Measurements from ENCODE around the gene DR1.

DR1 gene

DNA sequence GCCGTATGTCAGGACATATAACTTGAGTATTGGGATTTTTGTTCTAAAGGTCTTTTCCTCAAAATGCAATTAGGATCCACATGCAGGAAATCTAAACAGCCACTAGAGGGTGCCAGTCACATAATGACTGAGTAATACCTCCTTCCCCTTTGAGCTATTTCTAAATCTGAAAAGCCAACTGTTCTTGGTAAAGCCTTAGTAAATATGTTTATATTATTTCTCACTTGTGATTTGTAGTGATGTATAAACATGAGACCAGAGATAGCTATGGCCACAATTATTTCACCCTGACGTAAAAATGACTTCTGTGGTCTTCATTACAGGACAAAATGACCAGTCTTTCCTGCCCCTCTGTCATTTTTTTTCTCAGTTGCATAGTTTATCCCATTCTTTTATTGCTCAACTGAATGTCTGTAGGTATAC is 41.0 kb upstream of the DR1 start:
- Histone ChIP-seq H3K14ac (ENCODE audit: low read length) (no peak overlapping the region), H3K4me2 (ENCODE audit: insufficient read depth, low read length, poor library complexity, severe bottlenecking) (no peak overlapping the region), H2BK120ac (ENCODE audit: low read depth, low read length) (no peak overlapping the region), H3K79me1 (ENCODE audit: low read depth, low read length) (no peaks in the 10 kb centered on the region), H3K27me3 (ENCODE audit: control insufficient read depth in 3 of 3, insufficient read depth in 3 of 3, low read depth in 1 of 3, low read length in 3 of 3) (no peaks in the 10 kb centered on the region), H3K9me3 (replicated peaks in 1 of 2; ENCODE audit: control insufficient read depth in 2 of 2, insufficient read depth in 1 of 2, low read depth in 1 of 2, low read length in 2 of 2) (no peaks in the 10 kb centered on the region), H3K23ac (ENCODE audit: low read depth, low read length, poor library complexity) (no peak overlapping the region), H2BK5ac (ENCODE audit: low read length) (no peak overlapping the region), H3K4ac (ENCODE audit: low read length) (no peak overlapping the region), H3K4me1 (ENCODE audit: control insufficient read depth in 2 of 2, insufficient read depth in 1 of 2, low read depth in 1 of 2, low read length in 2 of 2) (no peaks in the 10 kb centered on the region), H3K27ac (replicated peaks; ENCODE audit: low read length) (no peak overlapping the region), H3K18ac (ENCODE audit: low read length) (no peak overlapping the region), H4K91ac (ENCODE audit: low read depth, low read length, poor library complexity) (no peak overlapping the region), H2BK12ac (ENCODE audit: low read length) (no peak overlapping the region), H2AFZ (ENCODE audit: low read length) (no peak overlapping the region), H3K9ac (ENCODE audit: low read depth, low read length, poor library complexity) (no peak overlapping the region), H2BK15ac (ENCODE audit: low read length) (no peak overlapping the region), H3K36me3 (replicated peaks in 1 of 2; ENCODE audit: control insufficient read depth in 2 of 2, insufficient read depth in 2 of 2, low read length in 2 of 2) (no peaks in the 10 kb centered on the region), H3K4me3 (ENCODE audit: low read length in 2 of 2) (no peak overlapping the region), H4K8ac (ENCODE audit: low read depth, low read length) (no peak overlapping the region), H2AK5ac (ENCODE audit: low read depth, low read length) (no peak overlapping the region)
- DNase-seq (ENCODE audit: low spot score) = peak; percentile 48
- no CpG with 5 or more reads among the region's 2 CpGs for WGBS, 2 donors (ENCODE audit: extremely low coverage in 2 of 2, insufficient read length in 2 of 2, insufficient replicate concordance in 1 of 2)

DNA sequence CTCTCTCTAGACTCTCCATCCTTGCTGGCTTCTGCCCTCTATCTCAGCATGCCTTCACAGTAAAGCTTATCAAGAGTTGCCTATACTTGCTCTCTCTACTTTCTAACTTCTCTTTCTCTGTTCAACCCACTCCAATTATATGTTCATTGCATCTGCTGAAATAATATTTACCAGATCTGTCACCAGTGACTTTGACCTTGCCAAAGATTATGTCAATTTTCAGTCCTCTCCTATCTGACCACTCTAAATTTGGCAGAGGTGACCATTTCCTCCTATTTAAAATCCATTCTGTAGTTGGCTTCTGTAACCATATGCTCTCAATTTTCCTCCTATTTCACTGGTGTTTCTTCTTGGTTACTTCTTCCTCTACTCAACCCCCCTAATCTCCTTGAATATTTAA is 38.8 kb upstream of the DR1 start:
- Histone ChIP-seq H3K36me3 (replicated peaks in 1 of 2; ENCODE audit: control insufficient read depth in 2 of 2, insufficient read depth in 2 of 2, low read length in 2 of 2) (no peaks in the 10 kb centered on the region), H3K4me2 (ENCODE audit: insufficient read depth, low read length, poor library complexity, severe bottlenecking) (no peak overlapping the region), H2BK5ac (ENCODE audit: low read length) (no peak overlapping the region), H3K79me1 (ENCODE audit: low read depth, low read length) (no peaks in the 10 kb centered on the region), H2BK15ac (ENCODE audit: low read length) (no peak overlapping the region), H4K8ac (ENCODE audit: low read depth, low read length) (no peak overlapping the region), H2BK120ac (ENCODE audit: low read depth, low read length) (no peak overlapping the region), H3K27me3 (ENCODE audit: control insufficient read depth in 3 of 3, insufficient read depth in 3 of 3, low read depth in 1 of 3, low read length in 3 of 3) (no peaks in the 10 kb centered on the region), H3K23ac (ENCODE audit: low read depth, low read length, poor library complexity) (no peak overlapping the region), H3K4ac (ENCODE audit: low read length) (no peak overlapping the region), H3K4me3 (ENCODE audit: low read length in 2 of 2) (no peak overlapping the region), H2BK12ac (ENCODE audit: low read length) (no peak overlapping the region), H3K4me1 (ENCODE audit: control insufficient read depth in 2 of 2, insufficient read depth in 1 of 2, low read depth in 1 of 2, low read length in 2 of 2) (no peaks in the 10 kb centered on the region), H2AFZ (ENCODE audit: low read length) (no peak overlapping the region), H4K91ac (ENCODE audit: low read depth, low read length, poor library complexity) (no peak overlapping the region), H3K27ac (replicated peaks; ENCODE audit: low read length) (no peak overlapping the region), H2AK5ac (ENCODE audit: low read depth, low read length) (no peak overlapping the region), H3K9me3 (replicated peaks in 1 of 2; ENCODE audit: control insufficient read depth in 2 of 2, insufficient read depth in 1 of 2, low read depth in 1 of 2, low read length in 2 of 2) (no peaks in the 10 kb centered on the region), H3K9ac (ENCODE audit: low read depth, low read length, poor library complexity) (no peak overlapping the region), H3K14ac (ENCODE audit: low read length) (no peak overlapping the region), H3K18ac (ENCODE audit: low read length) (no peak overlapping the region)
- DNase-seq (ENCODE audit: low spot score) = no peak

DNA sequence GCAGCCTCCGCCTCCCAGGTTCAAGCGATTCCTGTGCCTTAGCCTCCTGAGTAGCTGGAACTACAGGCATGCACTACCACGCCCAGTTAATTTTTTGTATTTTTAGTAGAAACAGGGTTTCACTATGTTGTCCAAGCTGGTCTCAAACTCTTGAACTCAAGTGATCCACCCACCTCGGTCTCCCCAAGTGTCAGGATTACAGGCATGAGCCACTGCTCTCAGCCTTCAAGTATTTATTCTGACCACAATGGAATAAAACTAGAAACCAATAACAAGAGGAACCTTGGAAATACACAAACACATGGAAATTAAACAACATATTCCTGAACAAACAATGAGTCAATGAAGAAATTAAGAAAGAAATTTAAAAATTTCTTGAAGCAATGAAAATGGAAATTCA is 32.7 kb upstream of the DR1 start:
- no peak overlapping the region for H2BK120ac ChIP-seq (ENCODE audit: low read depth, low read length)
- no CpG with 5 or more reads among the region's 4 CpGs for WGBS, 2 donors (ENCODE audit: extremely low coverage in 2 of 2, insufficient read length in 2 of 2, insufficient replicate concordance in 1 of 2)
- H3K4me2 ChIP-seq (ENCODE audit: insufficient read depth, low read length, poor library complexity, severe bottlenecking) = no peak overlapping the region
- H2BK12ac ChIP-seq (ENCODE audit: low read length) = no peak overlapping the region
- no peaks in the 10 kb centered on the region for H3K27me3 ChIP-seq (ENCODE audit: control insufficient read depth in 3 of 3, insufficient read depth in 3 of 3, low read depth in 1 of 3, low read length in 3 of 3)
- no peaks in the 10 kb centered on the region for H3K36me3 ChIP-seq (replicated peaks in 1 of 2; ENCODE audit: control insufficient read depth in 2 of 2, insufficient read depth in 2 of 2, low read length in 2 of 2)
- H3K9me3 ChIP-seq (replicated peaks in 1 of 2; ENCODE audit: control insufficient read depth in 2 of 2, insufficient read depth in 1 of 2, low read depth in 1 of 2, low read length in 2 of 2) = no peaks in the 10 kb centered on the region
- no peak overlapping the region for H2AFZ ChIP-seq (ENCODE audit: low read length)
- no peak overlapping the region for H3K23ac ChIP-seq (ENCODE audit: low read depth, low read length, poor library complexity)
- H3K79me1 ChIP-seq (ENCODE audit: low read depth, low read length) = no peaks in the 10 kb centered on the region
- H3K14ac ChIP-seq (ENCODE audit: low read length) = no peak overlapping the region
- H2BK15ac ChIP-seq (ENCODE audit: low read length) = no peak overlapping the region
- DNase-seq (ENCODE audit: low spot score) = no peak
- no peak overlapping the region for H4K91ac ChIP-seq (ENCODE audit: low read depth, low read length, poor library complexity)
- H3K4ac ChIP-seq (ENCODE audit: low read length) = no peak overlapping the region
- no peak overlapping the region for H2AK5ac ChIP-seq (ENCODE audit: low read depth, low read length)
- no peak overlapping the region for H3K18ac ChIP-seq (ENCODE audit: low read length)
- H2BK5ac ChIP-seq (ENCODE audit: low read length) = no peak overlapping the region
- no peak overlapping the region for H4K8ac ChIP-seq (ENCODE audit: low read depth, low read length)
- no peak overlapping the region for H3K4me3 ChIP-seq (ENCODE audit: low read length in 2 of 2)
- H3K27ac ChIP-seq (replicated peaks; ENCODE audit: low read length) = no peak overlapping the region
- H3K4me1 ChIP-seq (ENCODE audit: control insufficient read depth in 2 of 2, insufficient read depth in 1 of 2, low read depth in 1 of 2, low read length in 2 of 2) = no peaks in the 10 kb centered on the region
- H3K9ac ChIP-seq (ENCODE audit: low read depth, low read length, poor library complexity) = no peak overlapping the region

DNA sequence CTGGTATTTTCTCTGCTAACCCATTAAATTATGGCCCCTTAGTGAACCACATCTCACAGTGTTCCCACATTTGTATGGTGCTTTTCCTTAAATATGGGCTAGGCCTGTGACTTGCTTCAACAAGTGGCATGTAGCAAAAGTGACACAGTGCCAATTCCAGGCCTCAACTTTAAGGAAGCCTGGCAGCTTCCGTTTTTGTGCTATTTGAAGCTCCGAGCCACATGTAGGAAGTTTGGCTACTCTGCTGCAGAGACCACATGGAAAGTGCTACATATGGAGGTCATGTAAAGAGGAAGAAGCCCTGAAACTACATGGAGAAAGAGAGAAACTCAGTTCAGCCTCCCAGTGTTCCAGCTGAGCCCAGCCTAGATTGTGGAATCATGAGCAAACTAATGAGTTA is 28.5 kb upstream of the DR1 start:
- Histone ChIP-seq H2AFZ (ENCODE audit: low read length) (no peak overlapping the region), H3K23ac (ENCODE audit: low read depth, low read length, poor library complexity) (no peak overlapping the region), H2BK12ac (ENCODE audit: low read length) (no peak overlapping the region), H2BK5ac (ENCODE audit: low read length) (no peak overlapping the region), H3K27ac (replicated peaks; ENCODE audit: low read length) (no peak overlapping the region), H3K18ac (ENCODE audit: low read length) (no peak overlapping the region), H4K8ac (ENCODE audit: low read depth, low read length) (no peak overlapping the region), H3K4me3 (ENCODE audit: low read length in 2 of 2) (no peak overlapping the region), H3K14ac (ENCODE audit: low read length) (no peak overlapping the region), H2BK15ac (ENCODE audit: low read length) (no peak overlapping the region), H3K36me3 (replicated peaks in 1 of 2; ENCODE audit: control insufficient read depth in 2 of 2, insufficient read depth in 2 of 2, low read length in 2 of 2) (no peaks in the 10 kb centered on the region), H3K9ac (ENCODE audit: low read depth, low read length, poor library complexity) (no peak overlapping the region), H3K79me1 (ENCODE audit: low read depth, low read length) (no peaks in the 10 kb centered on the region), H3K4ac (ENCODE audit: low read length) (no peak overlapping the region), H2AK5ac (ENCODE audit: low read depth, low read length) (no peak overlapping the region), H3K9me3 (replicated peaks in 1 of 2; ENCODE audit: control insufficient read depth in 2 of 2, insufficient read depth in 1 of 2, low read depth in 1 of 2, low read length in 2 of 2) (peaks cover 0 to 4% of the 10 kb centered on the region in 2 donors), H3K4me1 (ENCODE audit: control insufficient read depth in 2 of 2, insufficient read depth in 1 of 2, low read depth in 1 of 2, low read length in 2 of 2) (no peaks in the 10 kb centered on the region), H3K27me3 (ENCODE audit: control insufficient read depth in 3 of 3, insufficient read depth in 3 of 3, low read depth in 1 of 3, low read length in 3 of 3) (no peaks in the 10 kb centered on the region), H2BK120ac (ENCODE audit: low read depth, low read length) (no peak overlapping the region), H4K91ac (ENCODE audit: low read depth, low read length, poor library complexity) (no peak overlapping the region), H3K4me2 (ENCODE audit: insufficient read depth, low read length, poor library complexity, severe bottlenecking) (no peak overlapping the region)
- WGBS, 2 donors (ENCODE audit: extremely low coverage in 2 of 2, insufficient read length in 2 of 2, insufficient replicate concordance in 1 of 2) = no CpG with 5 or more reads among the region's 2 CpGs
- no peak for DNase-seq (ENCODE audit: low spot score)

Measured in neuronal stem cell (in vitro differentiated cells).